H7 (cell line): ENCODE measurements around the gene PRKCI. TPM values are rescaled to one million over a fixed set of nuclear protein-coding genes. Genes with fewer than 3 reads are reported as not detected.

Experiments
- DNase-seq: peaks from one replicate; pipeline ENCODE4 v3.0.0; 2012
- H3K27me3 ChIP-seq: 2 replicates; pipeline ENCODE4 v1.6.0; 2011; ENCODE audit warnings: mild to moderate bottlenecking, low read length; ENCODE audit not compliant: control insufficient read depth, insufficient read depth
- H3K36me3 ChIP-seq: replicated peaks from 2 replicates; pipeline ENCODE4 v1.5.1; 2011; ENCODE audit warnings: low read length; ENCODE audit not compliant: control insufficient read depth, insufficient read depth
- H3K4me3 ChIP-seq: 2 replicates; pipeline ENCODE4 v1.5.1; 2011; ENCODE audit warnings: low read depth, mild to moderate bottlenecking, control low read depth, low read length, moderate library complexity; ENCODE audit not compliant: insufficient read depth
- total RNA-seq: library from RNA; depleted of rRNA; stranded (reverse); fragments of >200 nt; shearing (Covaris generic); gene quantifications from 2 replicates; pipeline ENCODE4 v1.2.3, GENCODE V29; 2014

Gene PRKCI
- total RNA-seq, 1 experiment from 2014 or later, result 74.5 TPM

GRCh38 chr3:170296703-170297102 is 74.5 kb downstream of the PRKCI start:
- Histone ChIP-seq H3K27me3 (no peaks in the 10 kb centered on the region), H3K4me3 (no peak overlapping the region), H3K36me3 (peaks cover 14% of the 10 kb centered on the region)
- no peak for DNase-seq

GRCh38 chr3:170301405-170301804 is 79.2 kb downstream of the PRKCI start:
- peaks cover 10% of the 10 kb centered on the region for H3K36me3 ChIP-seq
- no peak for DNase-seq

GRCh38 chr3:170302008-170302407 is 79.8 kb downstream of the PRKCI start:
- DNase-seq, result no peak
- Histone ChIP-seq H3K36me3 (peaks cover 10% of the 10 kb centered on the region), H3K27me3 (no peaks in the 10 kb centered on the region), H3K4me3 (no peak overlapping the region)

More at GRCh38 chr3:170301405-170301804, 79.2 kb downstream of the PRKCI start:
- no peaks in the 10 kb centered on the region for H3K27me3 ChIP-seq
- H3K4me3 ChIP-seq, result no peak overlapping the region

GRCh38 chr3:170306015-170306414 is 83.8 kb downstream of the PRKCI start:
- no peak overlapping the region for H3K4me3 ChIP-seq
- no peaks in the 10 kb centered on the region; the same call in 1 of the 2 replicates for H3K36me3 ChIP-seq
- no peaks in the 10 kb centered on the region for H3K27me3 ChIP-seq
- DNase-seq, result no peak

- H3K27me3 ChIP-seq, result no peaks in the 10 kb centered on the region
- H3K4me3 ChIP-seq, result no peak overlapping the region
- no peaks in the 10 kb centered on the region; the same call in 1 of the 2 replicates for H3K36me3 ChIP-seq
- no peak for DNase-seq
These were observed 85.6 kb downstream of the PRKCI start for GRCh38 chr3:170307671-170308405.

GRCh38 chr3:170309046-170309445 is 86.8 kb downstream of the PRKCI start:
- Histone ChIP-seq H3K36me3 (no peaks in the 10 kb centered on the region; the same call in 1 of the 2 replicates), H3K4me3 (no peak overlapping the region), H3K27me3 (no peaks in the 10 kb centered on the region)
- DNase-seq, result no peak

- no peak for DNase-seq
- Histone ChIP-seq H3K36me3 (no peaks in the 10 kb centered on the region), H3K27me3 (no peaks in the 10 kb centered on the region), H3K4me3 (no peak overlapping the region)
These were observed 95.7 kb downstream of the PRKCI start for GRCh38 chr3:170317954-170318353.

GRCh38 chr3:170320461-170321121 is 98.4 kb downstream of the PRKCI start:
- Histone ChIP-seq H3K27me3 (no peaks in the 10 kb centered on the region), H3K36me3 (no peaks in the 10 kb centered on the region), H3K4me3 (no peak overlapping the region)
- DNase-seq, result no peak

- Histone ChIP-seq H3K27me3 (no peaks in the 10 kb centered on the region), H3K36me3 (no peaks in the 10 kb centered on the region), H3K4me3 (no peak overlapping the region)
- DNase-seq, result no peak
These were observed 99.3 kb downstream of the PRKCI start for GRCh38 chr3:170321321-170322034.

DNA sequence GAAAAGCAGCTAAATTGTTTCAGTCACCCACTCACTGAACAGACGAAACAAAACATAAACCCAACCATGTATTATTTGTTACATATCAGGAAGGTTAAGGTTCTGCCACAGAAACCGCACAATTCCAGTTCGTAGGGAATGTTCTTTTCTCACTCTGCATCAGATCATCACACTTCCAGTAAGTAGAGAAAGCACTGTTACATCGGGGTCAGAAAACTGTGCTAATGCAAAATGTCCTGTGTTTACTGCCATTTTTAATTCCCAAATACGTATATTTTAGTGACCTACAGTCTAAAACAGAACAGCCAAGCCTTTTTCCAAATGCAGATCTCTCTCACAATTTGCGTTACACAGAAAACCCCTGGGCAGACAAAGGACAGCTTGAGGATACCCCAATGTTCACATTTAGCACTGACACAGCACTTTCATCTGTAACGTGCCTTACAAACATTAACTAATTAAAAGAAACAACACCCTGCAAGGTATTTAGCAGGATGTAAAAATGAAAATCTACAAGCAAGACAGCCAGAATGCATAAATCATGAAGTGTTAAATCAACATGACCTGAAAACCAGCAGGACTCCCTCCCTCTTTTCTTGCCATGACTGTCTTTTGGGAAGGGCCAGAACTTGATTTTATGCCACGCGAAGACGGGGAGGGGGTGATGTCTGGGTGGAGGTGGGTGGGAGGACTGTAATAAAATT is 100.5 kb downstream of the PRKCI start:
- H3K36me3 ChIP-seq, result no peaks in the 10 kb centered on the region
- no peak for DNase-seq
- H3K27me3 ChIP-seq, result no peaks in the 10 kb centered on the region
- H3K4me3 ChIP-seq, result no peak overlapping the region

- no peaks in the 10 kb centered on the region for H3K36me3 ChIP-seq
- H3K4me3 ChIP-seq, result no peak overlapping the region
- DNase-seq, result no peak
- no peaks in the 10 kb centered on the region for H3K27me3 ChIP-seq
These were observed 101.1 kb downstream of the PRKCI start for GRCh38 chr3:170323331-170323730.

GRCh38 chr3:170324962-170325361 is 102.7 kb downstream of the PRKCI start:
- peak; percentile 67 for DNase-seq
- no peaks in the 10 kb centered on the region for H3K27me3 ChIP-seq

GRCh38 chr3:170327040-170327808 is 105.0 kb downstream of the PRKCI start:
- H3K36me3 ChIP-seq, result no peaks in the 10 kb centered on the region
- H3K4me3 ChIP-seq, result no peak overlapping the region
- H3K27me3 ChIP-seq, result no peaks in the 10 kb centered on the region
- no peak for DNase-seq

More at GRCh38 chr3:170324962-170325361, 102.7 kb downstream of the PRKCI start:
- H3K36me3 ChIP-seq, result no peaks in the 10 kb centered on the region
- no peak overlapping the region for H3K4me3 ChIP-seq
